ENCODE data around the gene EIF5B.
"Not testable (repeated sequence)": the region's sequence is repeated elsewhere in the genome, so short reads cannot be mapped to it uniquely, and the experiment has no call there.

Gene EIF5B, protein sequence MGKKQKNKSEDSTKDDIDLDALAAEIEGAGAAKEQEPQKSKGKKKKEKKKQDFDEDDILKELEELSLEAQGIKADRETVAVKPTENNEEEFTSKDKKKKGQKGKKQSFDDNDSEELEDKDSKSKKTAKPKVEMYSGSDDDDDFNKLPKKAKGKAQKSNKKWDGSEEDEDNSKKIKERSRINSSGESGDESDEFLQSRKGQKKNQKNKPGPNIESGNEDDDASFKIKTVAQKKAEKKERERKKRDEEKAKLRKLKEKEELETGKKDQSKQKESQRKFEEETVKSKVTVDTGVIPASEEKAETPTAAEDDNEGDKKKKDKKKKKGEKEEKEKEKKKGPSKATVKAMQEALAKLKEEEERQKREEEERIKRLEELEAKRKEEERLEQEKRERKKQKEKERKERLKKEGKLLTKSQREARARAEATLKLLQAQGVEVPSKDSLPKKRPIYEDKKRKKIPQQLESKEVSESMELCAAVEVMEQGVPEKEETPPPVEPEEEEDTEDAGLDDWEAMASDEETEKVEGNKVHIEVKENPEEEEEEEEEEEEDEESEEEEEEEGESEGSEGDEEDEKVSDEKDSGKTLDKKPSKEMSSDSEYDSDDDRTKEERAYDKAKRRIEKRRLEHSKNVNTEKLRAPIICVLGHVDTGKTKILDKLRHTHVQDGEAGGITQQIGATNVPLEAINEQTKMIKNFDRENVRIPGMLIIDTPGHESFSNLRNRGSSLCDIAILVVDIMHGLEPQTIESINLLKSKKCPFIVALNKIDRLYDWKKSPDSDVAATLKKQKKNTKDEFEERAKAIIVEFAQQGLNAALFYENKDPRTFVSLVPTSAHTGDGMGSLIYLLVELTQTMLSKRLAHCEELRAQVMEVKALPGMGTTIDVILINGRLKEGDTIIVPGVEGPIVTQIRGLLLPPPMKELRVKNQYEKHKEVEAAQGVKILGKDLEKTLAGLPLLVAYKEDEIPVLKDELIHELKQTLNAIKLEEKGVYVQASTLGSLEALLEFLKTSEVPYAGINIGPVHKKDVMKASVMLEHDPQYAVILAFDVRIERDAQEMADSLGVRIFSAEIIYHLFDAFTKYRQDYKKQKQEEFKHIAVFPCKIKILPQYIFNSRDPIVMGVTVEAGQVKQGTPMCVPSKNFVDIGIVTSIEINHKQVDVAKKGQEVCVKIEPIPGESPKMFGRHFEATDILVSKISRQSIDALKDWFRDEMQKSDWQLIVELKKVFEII

DNA sequence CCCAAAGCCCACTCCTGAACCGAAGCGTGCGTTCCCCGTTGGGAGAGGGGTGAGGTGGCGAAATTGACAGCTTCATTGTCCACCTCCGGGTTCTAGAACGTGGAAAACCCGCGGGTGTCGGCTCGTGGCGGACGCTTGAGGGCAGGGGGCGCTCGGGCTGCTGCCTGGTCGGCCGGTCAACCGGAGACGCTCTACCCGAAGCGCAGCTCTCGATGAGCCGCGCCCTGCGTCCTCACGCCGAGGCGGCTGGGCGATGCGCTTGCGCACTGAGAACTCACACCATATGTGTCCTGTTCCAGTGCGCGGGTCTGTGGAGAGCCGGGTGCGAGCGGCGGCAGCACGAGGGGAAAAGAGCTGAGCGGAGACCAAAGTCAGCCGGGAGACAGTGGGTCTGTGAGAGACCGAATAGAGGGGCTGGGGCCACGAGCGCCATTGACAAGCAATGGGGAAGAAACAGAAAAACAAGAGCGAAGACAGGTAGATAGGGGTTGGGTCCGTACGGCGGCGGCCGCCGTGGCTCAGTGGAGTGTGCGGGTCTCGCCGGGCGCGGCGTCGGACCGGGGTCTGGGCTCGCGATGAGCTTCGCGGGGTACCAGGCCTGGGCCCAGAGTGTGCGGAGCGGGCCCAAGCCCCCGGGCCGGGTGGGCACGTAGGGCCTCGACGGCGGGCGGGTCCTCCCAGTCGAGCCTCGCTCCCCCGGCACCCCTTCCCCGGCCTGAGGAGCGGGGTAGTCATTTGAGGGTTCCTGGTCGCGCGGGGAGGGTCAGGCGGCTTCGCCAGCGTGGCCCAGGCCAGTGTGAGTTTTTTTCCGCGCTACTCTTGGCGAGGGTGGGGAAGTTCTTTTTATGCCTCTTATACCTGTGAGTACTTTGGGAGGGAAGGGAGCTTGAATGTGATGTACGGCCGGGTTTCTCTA is at the start of gene EIF5B:
Gene EIF5B, plus strand, starts transcription at position 277 of the 916 bp plus-strand sequence. Its CDS starts 166 bp downstream, at position 443.
- DNase-seq = peak; percentile 91

DNA sequence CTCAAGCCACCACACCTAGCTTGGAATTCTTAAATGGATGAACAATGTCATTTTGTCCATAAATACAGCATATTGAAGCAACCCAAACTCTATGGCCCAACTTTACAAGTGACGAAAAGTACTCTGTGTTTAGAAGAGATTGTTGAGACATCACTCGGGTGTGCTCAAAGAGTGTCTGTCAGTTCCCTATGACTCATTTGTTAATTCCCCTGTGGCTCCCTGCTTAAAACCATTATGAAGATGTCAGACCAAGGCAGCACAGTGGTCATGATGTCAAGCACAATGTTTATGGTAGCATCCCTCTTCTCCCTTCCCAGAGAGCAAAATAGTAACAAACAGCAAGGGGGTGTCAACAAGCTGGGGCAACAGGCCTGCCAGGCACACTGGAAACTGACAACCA is 39.2 kb upstream of the EIF5B start:
- no peak for DNase-seq

DNA sequence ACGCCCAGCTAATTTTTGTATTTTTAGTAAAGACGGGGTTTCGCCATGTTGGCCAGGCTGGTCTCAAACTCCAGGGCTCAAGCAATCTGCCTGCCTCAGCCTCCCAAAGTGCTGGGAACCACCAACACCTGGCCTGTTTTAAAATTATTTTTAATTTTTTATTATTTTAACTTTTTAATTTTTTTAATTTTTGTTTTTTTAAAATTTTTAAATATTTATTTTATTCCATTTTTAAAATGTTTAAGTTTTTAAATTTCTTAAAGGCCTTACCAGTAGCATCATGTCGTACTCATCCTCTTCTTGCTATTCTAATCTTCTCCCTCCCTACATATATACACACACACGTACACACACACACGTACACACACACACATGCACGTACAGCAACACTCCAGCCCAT is 37.6 kb upstream of the EIF5B start:
- DNase-seq = no peak

DNA sequence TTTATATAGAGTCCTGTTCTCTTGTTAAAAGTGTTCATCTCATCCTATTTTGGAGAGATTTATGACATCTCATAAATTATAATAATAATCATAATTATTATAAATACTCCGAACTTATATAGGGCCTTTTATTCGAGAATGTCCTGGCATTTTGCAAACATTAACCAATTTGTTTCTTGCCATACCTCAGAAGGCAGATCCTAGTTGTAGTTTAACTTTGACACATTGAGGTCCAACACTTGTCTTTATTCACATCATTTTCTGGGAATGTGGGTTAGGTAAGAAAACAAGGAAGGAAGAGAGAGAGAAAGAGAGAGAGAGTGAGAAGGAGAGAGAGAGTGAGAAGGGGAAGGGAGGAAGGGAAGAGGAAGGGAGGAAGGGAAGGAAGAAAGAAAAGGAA is 36.1 kb upstream of the EIF5B start, which contains the start of gene LYG1:
Gene LYG1, minus strand, starts transcription at position 101 of the 400 bp plus-strand sequence. CDS start 5,527 bp downstream, outside the sequence.
- DNase-seq = not testable (repeated sequence)

DNA sequence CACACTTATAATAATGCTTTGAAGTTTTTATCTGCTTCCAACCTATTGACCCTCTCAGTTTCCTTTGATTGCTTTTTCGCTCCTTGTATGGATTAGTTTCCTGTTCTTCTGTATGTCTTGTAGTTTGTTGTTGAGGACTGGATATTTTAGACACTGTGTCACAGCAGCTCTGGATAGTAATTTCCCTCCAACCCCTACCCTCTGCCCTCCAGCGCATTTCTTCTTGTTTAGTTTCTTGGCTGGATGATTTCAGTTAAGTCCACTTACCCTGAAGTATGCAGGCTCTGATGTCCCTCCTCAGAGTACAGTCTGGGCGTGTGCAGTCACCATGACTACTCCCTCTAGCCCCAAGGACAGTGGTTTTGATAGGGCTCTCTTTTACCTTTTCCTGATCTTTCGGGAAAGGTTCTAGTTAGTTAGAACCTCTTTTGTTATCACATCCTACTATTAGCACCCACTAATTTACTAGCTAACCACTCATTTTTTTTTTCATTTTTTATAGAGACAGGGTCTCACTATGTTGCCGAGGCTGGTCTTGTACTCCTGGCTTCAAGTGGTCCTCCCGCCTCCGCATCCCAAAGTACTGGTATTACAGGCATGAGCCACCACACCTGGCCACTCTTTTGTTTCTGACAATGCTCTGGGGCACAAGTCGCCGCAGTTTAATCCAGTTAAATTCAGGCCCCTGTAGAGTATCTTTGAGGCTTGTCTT is 19.9 kb upstream of the EIF5B start:
- no peak for DNase-seq

DNA sequence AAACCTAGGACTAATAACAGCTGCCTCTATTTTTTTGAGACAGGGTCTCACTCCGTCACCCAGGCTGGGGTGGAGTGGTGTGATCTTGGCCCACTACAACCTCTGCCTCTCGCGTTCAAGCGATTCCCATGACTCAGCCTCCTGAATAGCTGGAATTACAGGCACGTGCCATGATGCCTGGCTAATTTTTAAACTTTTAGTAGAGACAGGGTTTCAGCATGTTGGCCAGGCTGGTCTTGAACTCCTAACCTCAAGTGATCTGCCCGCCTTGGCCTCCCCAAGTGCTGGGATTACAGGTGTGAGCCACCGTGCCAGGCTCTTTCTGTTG is 19.4 kb upstream of the EIF5B start:
- DNase-seq = not testable (repeated sequence)

DNA sequence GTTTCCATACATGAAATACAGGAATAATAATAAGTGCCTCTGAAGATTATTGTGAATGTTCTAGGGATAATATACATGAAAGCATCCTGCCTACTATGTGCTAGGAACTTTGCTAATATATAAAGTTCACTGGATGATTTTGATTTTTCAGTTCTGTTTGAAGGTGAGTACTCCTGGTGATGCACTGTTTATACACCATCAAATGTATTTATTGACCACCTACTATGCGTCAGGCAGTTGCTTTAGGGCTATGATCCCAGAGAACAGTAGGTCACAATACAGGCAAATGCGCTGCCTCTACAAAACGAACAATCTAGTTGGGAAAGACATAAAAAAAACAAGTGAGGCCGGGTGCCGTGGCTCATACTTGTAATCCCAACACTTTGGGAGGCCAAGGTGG is 11.8 kb upstream of the EIF5B start:
- DNase-seq = no peak

DNA sequence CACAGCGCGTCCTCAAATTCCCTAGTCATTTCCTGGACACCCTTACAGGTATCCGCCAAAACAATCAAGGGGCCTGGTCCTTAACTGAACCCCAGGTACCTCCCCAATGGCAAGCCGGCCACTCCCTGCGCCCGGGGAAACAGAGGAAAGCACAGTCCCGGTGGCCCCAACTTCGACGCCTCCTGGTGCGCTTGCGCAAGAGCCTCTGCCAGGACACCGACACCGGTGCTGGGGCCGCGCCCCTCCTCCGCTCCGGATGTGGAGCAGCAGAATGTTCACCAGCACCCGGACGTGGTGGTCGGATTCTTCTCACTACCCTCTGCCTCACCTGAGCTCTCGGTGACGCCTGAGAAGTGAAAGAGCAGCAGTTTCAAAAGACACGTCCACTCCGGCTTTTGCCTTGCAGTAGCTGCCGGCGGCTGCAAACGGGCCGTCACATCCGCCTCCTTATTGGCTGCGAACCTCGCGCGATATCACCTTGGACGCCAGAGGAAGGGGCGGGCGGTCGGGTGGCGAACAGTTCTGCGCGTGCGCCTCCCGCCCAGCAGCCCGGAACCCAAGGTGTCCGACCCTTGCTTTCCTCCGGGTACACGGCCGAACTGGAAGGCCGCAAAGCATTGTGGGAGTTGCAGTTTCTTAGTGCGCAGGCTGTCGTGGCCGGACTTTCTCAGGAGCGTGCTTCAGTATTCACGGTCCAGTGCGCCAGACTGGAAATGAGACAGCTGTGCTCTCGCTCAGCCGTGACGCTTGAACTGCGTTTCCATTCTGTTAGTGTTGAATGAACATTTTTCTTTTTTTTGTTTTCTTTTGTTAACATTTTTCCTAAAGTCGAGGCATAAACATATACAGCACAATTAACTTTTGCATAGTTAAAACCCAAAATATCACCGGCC is 1.0 kb upstream of the EIF5B start, which contains the start of gene TXNDC9:
Gene TXNDC9, minus strand, starts transcription at position 423 of the 893 bp plus-strand sequence. CDS start 3,123 bp downstream, outside the sequence.
- peak; percentile 99 for DNase-seq

DNA sequence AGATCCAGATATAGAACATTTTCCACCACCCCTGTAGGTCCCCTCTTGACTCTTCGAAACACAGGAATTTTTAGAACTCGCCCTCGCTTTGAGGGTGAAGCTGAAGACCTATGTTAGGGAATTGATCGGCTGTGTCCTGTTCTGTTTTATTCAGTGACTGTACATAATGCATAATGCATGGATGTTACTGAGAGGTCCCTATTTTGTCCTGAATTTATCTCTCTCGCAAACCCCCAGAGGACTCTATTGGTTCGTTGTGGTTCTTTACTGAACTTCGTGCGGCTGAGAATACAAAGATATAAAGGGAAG is 431 bp upstream of the EIF5B start:
- DNase-seq = no peak

DNA sequence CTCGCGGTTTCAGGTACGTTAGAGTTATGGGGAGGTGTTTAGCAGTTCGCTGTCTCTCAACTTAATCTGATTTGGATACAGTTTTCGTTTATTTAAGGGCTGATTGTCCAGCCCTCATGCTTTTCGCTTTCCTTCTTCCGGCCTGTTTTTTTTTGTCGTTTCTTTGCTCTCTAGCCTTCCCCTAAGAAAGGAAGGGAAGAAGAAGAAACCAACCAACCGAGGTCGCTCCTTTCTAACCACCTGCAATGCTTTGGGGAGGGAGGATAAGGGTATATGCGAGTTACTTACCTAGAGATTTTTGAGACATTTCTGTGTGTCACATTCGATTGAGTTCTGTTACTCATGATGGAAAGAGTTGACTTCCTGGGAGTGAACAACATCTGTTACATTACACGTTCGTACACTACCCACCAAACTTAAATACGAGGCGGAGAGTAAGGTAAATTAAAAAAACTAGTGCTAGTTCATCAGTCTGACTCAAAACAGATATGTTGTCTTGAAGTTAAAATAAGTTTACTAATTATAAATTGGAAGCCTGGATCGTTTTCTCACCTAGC is 918 bp downstream of the EIF5B start:
- DNase-seq = no peak

DNA sequence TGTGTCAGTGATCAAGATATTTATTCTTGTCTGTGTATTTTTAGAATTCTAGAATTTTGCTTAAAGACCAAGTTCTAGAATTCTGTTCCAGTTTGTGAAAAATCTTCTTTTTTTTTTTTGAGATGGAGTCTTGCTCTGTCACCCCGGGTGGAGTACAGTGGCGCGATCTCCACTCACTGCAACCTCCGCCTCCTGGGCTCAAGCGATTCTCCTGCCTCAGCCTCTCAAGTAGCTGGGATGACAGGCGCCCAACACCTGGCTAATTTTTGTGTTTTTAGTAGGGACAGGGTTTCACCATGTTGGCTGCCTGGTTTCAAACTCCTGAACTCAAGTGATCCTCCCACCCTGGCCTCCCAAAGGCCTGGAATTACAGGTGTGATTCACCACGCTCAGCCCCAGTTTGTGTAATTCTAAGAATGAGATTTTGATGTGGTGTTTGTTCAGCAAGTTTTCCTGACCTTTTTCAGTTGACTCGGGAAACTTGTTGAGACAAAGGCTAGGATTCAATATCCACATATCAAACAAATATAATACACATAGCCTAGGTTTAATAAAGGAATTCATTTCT is 3.6 kb downstream of the EIF5B start:
- no peak for DNase-seq

DNA sequence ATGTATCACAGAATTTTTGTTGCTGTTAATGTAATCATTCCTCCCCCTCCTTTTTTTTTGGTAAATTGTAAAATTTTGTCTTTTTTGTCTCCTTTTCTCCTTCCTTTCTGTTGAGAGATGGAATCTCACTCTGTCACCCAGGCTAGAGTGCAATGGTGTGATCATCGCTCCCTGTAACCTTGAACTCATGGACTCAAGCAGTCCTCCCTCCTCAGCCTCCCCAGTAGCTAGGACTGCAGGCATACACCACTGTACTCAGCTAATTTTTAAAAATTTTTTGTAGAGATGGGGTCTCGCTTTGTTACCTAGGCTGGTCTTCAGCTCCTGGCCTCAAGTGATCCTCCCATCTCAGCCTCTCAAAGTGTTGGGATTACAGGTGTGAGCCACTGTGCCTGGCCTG is 5.3 kb downstream of the EIF5B start:
- DNase-seq = no peak

DNA sequence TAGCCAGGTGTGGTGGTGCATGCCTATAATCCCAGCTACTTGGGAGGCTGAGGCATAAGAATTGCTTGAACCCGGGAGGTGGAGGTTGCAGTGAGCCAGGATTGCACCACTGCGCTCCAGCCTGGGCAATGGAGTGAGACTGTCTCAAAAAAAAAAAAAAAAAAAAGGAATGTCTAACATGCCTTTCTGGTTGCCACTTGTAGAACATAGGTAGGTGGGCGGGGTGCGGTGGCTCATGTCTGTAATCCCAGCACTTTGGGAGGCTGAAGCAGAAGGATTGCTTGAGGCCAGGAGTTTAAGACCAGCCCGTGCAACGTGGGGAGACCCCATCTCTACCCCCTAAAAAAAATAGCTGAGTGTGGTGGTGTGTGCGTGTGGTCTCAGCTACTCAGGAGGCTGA is 8.3 kb downstream of the EIF5B start:
- not testable (repeated sequence) for DNase-seq

DNA sequence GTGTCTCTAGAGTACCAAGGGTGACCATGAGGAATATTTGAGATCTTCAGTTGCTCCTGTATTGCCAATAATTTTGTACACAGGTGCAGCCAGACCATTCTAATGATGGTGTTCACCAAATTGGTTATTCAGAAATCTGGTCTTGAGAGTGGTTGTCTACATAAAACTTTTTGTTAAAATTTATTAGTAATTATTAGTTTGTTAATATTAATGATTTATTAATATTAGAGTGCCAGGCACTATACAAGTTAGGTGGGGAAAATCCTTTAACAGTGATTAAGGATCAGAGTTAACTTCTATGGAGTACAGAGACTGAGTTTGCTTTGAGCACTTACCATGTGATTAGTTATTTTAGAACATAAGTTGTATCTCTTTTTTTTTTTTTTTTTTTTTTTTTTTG is 9.0 kb downstream of the EIF5B start:
- no peak for DNase-seq

DNA sequence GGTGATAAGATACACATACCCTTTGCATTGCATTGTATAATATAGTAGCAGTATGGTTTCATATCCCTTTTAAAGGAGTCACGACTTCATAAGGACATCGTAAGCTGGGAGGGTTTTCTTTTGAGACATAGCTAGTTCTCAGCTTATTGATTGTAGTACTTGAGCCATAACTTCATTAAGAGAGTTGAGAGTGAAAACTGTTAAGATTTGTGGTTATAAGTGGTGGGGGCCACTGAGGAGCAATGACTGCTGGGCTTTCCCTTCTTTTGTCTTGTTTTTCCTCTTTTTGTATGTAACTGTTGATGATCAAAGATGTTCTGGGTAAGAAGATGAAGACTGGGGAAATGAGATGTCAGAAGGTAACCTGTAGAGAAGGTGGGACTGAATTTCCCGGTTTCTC is 11.0 kb downstream of the EIF5B start:
- DNase-seq = no peak

DNA sequence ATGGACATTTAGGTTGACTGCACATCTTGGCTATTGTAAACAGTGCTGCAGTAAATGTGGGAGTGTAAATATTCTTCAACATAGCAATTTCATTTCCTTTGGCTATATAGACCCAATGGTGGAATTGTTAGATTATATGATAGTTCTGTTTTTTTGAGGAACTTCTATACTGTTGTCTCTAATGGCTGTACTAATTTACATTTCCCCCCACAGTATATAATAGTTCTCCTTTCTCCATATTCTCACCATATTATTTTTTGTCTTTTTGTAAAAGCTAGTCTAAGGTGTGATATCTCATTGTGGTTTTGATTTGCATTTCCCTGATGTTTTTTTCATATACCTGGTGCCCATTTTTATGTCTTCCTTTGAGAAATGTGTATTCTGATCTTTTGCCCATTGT is 13.0 kb downstream of the EIF5B start:
- no peak for DNase-seq

DNA sequence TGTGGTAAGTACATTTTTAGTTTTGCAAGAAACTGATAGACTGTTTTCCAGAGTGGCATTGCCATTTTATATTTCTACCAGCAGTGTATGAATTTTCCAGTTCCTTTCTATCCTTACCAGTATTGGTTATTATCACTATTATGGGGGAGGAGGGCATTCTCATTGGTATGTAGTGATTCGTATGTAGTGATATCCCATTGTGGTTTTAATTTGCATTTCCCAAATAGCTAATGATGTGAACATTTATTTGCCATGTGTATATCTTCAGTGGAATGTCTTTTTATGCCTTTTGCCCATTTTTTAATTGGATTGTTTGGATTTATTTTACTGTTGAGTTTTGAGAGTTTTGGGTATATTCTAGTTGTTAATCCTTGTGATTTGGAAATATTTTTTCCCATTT is 16.9 kb downstream of the EIF5B start:
- DNase-seq = no peak

DNA sequence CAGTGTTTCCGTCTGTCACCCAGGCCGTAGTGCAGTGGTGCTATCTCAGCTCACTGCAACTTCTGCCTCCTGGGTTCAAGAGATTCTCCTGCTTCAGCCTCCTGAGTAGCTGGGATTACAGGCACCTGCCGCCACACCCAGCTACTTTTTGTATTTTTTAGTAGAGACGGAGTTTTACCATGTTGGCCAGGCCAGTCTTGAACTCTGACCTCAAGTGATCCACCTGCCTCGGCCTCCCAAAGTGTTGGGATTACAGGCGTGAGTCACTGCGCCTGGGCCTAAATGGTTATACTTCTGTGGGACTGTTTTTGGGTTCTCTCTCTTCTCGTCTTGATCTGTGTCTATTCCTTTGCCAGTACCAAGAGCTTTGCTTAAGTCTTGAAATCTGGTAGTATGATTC is 17.6 kb downstream of the EIF5B start:
- DNase-seq = not testable (repeated sequence)

DNA sequence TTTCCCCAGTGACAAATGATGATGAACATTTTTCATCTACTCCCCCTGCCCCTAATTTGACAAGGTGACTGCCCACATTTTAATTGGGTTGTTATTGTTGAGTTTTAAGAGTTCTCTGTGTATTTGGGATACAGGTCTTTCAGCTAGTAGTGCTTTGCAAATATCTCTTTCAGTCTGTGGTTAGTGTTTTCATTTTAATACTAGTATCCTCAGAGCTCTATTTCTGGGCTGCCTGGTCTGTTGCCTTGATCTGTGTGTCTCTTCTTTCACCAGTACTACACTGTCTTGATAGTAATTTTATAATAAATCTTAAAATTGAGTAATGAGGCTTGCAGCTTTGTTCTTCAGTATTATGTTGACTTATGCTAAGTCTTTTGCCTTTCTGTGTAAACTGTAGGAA is 19.7 kb downstream of the EIF5B start:
- no peak for DNase-seq

DNA sequence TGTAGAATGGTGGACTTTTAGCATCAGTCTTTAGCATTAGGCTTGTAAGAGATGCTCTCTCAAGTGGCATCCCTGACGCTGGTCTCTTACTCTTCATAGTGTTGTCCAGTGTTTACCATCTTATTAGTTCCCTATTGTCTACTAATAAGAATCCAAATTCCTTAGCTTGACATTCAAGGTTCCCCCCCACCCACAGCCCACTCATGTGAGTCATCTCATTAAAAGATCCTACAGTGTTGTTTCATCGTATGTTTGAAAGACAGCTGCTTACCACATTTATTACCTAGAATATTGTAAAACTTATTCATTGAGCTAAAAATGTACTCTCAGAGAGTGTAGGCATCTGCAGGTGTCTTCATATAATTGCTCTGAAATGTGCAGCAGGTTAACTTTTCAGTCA is 28.5 kb downstream of the EIF5B start:
- no peak for DNase-seq

Measured in NCI-H1092 (cell line).